Measurements from ENCODE around the gene ASXL3. TPM values are rescaled to one million over a fixed set of nuclear protein-coding genes. Genes with fewer than 3 reads are reported as not detected.

ASXL3 gene
- total RNA-seq, 1 experiment from 2014 or later: 0.07 TPM

DNA sequence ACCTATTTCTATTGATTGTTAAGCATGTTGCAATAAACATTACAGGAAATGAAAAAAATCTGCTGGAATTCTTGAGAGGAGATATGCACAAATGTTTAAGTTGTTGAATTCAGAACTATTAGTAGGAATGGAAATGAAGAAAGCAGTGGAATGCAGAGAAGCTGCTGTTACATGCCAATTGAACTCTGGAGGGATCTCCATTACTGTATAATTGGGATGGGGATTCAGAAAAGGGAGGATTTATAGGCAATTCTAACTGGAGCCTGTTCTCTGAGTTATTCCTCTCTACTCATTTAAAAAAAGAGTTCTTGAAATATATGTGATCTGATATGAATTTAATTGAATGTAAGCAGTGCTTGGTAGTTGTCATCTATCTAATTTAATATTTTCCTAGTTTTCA lies 2.6 kb upstream of the ASXL3 start:
- Histone ChIP-seq H3K27me3 (ENCODE audit: control insufficient read depth, insufficient read depth, low read length) (peaks cover 33% of the 10 kb centered on the region), H3K4me3 (ENCODE audit: insufficient read depth, low read depth, low read length) (no peak overlapping the region), H3K36me3 (replicated peaks; ENCODE audit: control insufficient read depth, insufficient read depth, low read length) (no peaks in the 10 kb centered on the region)
- no peak for DNase-seq

DNA sequence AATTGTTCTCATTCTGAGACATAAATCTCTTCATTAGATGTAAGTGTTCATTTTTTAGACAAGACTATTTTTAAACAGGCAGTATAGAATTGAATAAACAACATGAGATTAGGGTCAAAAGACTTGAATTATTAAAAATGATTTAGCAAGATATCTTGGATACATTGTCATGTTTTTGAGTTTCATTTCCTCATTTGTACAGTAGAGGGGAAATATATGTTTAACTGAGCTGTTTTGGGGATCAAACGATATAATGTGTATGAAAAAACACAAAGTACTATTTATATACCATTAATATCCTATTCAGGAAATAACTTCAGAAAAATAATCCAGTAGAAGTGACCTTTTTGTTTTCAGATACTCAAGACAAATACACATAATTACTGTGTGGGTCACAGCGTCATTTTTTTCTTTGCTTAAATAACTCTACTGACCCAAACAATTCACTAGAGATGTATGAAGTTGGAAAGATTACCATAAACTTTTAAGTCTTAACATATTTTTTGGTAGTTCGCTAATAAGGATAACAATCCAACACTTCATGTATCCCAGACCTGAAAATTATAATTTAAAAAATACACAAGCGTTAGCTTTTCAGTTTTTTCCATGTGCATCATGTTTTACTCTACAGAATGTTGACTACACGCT lies 896 bp upstream of the ASXL3 start:
- DNase-seq: no peak
- H3K27me3 ChIP-seq (ENCODE audit: control insufficient read depth, insufficient read depth, low read length): peaks cover 33% of the 10 kb centered on the region
- H3K36me3 ChIP-seq (replicated peaks; ENCODE audit: control insufficient read depth, insufficient read depth, low read length): no peaks in the 10 kb centered on the region
- H3K4me3 ChIP-seq (ENCODE audit: insufficient read depth, low read depth, low read length): peak overlapping the region; percentile 73; the same call in 1 of the 2 replicates

DNA sequence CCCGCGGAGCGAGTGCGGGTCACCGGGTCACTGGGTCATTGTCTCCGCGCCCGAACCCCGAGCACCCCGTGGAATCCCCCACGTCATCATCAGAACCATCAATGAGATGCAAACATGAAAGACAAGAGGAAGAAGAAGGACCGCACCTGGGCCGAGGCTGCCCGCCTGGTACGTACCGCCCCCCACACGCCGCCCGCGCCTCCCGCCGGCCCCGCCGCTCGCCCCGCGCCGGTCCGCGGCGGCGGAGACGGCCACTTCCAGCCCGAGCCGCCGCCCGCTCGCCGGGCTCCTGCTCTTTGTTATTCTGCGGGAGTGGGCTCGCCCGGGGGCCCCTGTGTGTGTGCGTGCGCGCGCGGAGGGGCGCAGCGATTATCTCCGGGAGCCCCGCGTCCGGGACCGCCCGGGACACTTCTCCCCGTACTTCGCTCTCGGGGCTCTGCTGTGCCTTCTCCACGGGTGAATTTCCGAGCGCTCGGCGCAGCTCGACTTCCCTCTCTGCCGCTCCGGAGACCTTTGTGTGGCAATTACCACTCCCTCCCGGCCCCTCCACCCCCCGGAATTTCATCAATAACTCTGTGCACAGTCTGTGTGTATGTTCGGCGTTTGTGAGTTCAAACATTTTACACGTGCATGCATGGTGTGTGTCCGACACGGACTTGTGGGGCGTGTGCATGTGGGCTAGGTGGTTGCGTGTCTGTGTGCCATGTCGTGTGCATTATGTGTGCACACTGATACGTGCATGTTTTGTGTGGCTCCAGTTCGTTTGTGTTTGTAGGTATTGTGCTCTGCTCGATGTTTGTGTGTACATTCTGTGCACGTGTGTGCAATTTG lies 714 bp downstream of the ASXL3 start:
- peaks cover 33% of the 10 kb centered on the region for H3K27me3 ChIP-seq (ENCODE audit: control insufficient read depth, insufficient read depth, low read length)
- H3K4me3 ChIP-seq (ENCODE audit: insufficient read depth, low read depth, low read length): peak overlapping the region; percentile 58
- H3K36me3 ChIP-seq (replicated peaks; ENCODE audit: control insufficient read depth, insufficient read depth, low read length): no peaks in the 10 kb centered on the region
- peak; percentile 78 for DNase-seq

DNA sequence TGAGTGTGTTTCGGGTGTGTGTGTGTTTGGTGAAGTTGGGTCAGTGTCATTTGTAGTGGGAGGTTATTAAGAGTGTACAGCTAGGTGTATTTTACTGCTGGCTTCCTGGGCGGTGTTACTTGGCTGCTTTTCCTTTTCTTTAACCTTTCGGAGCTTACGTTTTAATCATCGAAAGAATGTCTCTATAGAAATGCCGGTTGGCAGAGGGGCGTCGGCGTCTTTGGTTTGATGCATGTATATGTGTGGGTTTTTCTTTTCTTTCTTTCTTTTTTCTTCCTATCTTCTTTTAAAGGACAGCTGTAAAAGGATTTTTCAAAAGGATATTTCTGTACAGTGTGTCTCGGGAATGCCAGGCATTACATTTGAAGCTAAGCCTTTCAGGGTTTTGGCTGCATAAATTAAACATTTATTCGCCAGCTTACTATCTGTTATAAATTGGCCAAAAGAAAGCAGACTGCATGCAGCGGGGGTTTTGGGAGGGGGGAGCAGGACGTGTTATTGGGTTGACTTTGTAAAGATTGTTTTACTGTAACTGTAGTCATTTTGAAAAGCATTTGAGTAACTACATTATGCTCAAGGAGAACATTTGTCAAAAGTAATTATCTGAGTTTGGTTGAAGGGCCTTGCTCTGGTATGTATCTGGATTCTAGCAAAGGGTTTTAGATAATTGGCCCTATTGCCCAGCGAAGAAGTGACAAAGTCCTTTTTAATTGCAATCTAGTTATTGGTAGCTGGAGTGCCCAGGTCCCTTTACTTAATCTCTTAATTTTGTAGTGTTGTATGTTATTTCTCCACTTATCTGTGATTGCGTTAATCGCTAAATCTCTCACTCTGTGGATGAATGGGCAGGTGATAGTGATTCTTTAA lies 1.6 kb downstream of the ASXL3 start:
- no peaks in the 10 kb centered on the region for H3K36me3 ChIP-seq (replicated peaks; ENCODE audit: control insufficient read depth, insufficient read depth, low read length)
- peak overlapping the region; percentile 58; the same call in 1 of the 2 replicates for H3K4me3 ChIP-seq (ENCODE audit: insufficient read depth, low read depth, low read length)
- no peak for DNase-seq
- H3K27me3 ChIP-seq (ENCODE audit: control insufficient read depth, insufficient read depth, low read length): peaks cover 33% of the 10 kb centered on the region

DNA sequence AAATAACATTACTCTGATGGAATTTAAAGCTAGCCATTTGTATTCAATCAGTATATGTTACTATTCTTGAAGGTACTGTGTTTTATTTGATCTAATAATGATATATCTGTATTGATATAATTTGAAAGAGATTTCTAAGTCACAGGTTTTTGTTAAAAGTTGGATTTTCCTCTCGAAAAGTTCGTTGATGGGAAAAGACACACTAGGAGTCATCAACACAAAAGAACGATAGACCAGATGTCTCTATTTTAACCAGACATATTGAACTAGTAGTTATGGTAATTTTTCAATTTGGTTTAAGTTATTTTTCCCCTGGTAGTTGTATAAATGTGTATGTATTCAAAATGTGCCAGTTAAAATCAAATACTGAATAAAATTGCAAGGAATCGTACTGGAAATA lies 2.5 kb downstream of the ASXL3 start:
- Histone ChIP-seq H3K4me3 (ENCODE audit: insufficient read depth, low read depth, low read length) (no peak overlapping the region), H3K27me3 (ENCODE audit: control insufficient read depth, insufficient read depth, low read length) (peaks cover 33% of the 10 kb centered on the region)

DNA sequence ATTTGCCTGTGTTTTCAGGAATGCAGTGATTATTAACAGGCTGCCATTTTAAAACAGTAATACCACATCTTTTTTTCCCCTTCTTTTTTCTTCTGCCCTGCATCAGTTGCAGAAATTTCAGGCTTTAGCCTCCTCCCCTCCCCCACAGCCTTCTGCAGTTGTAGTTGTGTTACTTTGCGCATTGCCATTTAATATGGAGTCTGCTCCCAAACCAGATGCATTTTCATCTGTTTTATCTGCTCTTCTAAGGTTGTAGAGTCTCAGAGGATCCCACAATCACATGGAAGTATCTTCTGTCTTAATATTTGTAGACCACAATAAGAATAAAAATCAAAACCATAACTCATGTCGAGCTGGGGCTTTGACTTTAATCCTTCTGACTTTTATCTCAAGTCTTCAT lies 3.8 kb downstream of the ASXL3 start:
- Histone ChIP-seq H3K27me3 (ENCODE audit: control insufficient read depth, insufficient read depth, low read length) (peaks cover 30% of the 10 kb centered on the region), H3K4me3 (ENCODE audit: insufficient read depth, low read depth, low read length) (no peak overlapping the region), H3K36me3 (replicated peaks; ENCODE audit: control insufficient read depth, insufficient read depth, low read length) (no peaks in the 10 kb centered on the region)
- DNase-seq: no peak

More for the DNA sequence above, 2.5 kb downstream of the ASXL3 start:
- H3K36me3 ChIP-seq (replicated peaks; ENCODE audit: control insufficient read depth, insufficient read depth, low read length): no peaks in the 10 kb centered on the region
- DNase-seq: no peak

DNA sequence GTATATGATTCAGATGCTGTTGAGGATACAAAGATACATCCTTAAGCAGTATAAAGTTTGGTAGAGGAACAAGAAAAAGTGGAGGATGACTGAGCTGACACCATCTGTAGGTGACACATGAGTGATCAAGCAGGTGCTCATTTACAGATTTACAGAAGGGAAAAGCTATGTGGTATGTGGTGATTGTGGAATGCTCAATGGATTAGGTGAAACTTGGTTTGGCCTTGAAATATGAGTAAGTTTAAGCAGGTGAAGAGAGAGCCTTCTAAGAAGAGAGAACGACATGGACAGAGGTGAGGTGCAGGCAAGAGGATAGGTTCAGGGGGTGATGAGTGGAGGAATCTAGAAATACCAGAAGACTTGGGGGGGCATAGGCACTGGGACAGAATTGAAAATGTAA lies 5.9 kb downstream of the ASXL3 start:
- Histone ChIP-seq H3K36me3 (replicated peaks; ENCODE audit: control insufficient read depth, insufficient read depth, low read length) (no peaks in the 10 kb centered on the region), H3K27me3 (ENCODE audit: control insufficient read depth, insufficient read depth, low read length) (peaks cover 13% of the 10 kb centered on the region), H3K4me3 (ENCODE audit: insufficient read depth, low read depth, low read length) (no peak overlapping the region)
- DNase-seq: no peak

DNA sequence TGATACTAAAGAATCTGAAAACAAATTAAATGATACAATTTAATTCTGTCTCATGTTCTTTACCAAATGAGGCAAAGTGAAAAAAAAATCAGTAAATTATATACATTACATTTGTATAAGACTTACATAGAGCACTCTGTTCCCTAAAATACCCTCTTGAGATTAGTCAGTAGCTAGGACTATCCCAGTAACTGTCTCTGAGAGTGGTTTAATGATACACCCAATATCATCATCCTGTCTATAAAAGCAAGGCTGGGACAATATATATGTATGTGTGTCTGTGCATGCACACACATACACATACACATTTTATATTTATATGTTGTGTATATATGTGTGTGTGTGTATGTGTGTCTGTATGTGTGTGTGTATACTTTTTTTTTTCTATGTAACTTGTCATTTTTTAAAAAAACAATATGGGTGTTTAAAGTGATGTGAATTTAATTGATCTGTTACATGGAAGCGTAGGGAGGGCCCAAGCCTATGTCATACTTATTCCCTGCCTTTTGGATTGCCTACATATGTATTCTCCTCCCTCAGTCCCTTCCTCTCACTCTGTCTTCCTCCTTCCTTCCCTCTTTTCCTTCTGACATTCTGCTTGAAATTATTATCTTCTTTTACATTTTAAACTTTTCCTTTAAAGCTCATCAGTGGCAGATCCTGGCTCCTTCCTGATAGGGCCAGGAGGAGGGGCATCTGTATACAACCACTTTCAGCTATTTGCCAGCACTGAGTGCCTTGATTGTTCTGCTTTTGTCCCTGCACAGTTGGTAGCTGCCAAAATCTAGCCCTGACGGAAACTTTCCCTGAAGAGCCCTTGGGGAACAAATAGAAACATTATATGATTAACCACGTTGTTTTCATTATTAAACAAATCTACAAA lies 6.8 kb downstream of the ASXL3 start:
- peak; percentile 28 for DNase-seq
- no peaks in the 10 kb centered on the region for H3K36me3 ChIP-seq (replicated peaks; ENCODE audit: control insufficient read depth, insufficient read depth, low read length)
- H3K27me3 ChIP-seq (ENCODE audit: control insufficient read depth, insufficient read depth, low read length): peaks cover 4% of the 10 kb centered on the region; the same call in 1 of the 2 replicates
- no peak overlapping the region for H3K4me3 ChIP-seq (ENCODE audit: insufficient read depth, low read depth, low read length)

DNA sequence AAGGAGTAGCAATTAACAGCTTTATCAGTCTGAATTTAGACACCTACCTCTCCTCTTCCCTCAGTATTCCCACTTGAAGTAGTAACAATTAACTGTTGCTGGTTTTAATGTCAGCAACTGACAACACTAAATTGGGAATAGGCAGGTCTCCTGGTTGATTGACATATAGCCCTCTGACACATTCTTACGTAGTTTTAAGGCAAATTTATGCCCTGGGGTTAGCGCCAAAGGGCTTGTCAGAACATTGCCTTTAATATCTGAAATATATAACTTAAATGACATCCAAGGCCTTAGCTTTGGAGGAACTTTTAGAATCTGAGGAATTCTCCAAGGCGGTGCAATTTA lies 7.4 kb downstream of the ASXL3 start:
- no peaks in the 10 kb centered on the region for H3K36me3 ChIP-seq (replicated peaks; ENCODE audit: control insufficient read depth, insufficient read depth, low read length)
- no peak for DNase-seq
- no peaks in the 10 kb centered on the region; the same call in 1 of the 2 replicates for H3K27me3 ChIP-seq (ENCODE audit: control insufficient read depth, insufficient read depth, low read length)
- H3K4me3 ChIP-seq (ENCODE audit: insufficient read depth, low read depth, low read length): no peak overlapping the region

DNA sequence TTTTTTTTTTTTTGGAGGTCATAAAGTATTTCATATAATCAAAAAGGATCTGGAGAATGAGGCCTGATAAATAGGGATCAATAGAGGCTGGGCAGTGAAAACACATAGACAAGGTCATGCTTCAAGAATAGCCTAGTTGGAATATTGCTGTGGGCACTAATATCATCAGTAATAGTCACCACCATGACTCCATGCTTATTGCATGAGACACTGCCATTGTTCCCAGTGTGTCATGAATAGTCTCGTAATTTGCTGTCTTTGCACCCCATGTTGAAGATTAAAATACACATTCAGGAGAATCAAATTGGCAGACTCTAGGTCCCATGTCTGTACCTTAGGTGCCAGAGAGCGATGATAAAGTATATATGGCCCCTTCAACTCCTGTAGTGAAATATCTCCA lies 10.3 kb downstream of the ASXL3 start:
- no peaks in the 10 kb centered on the region for H3K36me3 ChIP-seq (replicated peaks; ENCODE audit: control insufficient read depth, insufficient read depth, low read length)

DNA sequence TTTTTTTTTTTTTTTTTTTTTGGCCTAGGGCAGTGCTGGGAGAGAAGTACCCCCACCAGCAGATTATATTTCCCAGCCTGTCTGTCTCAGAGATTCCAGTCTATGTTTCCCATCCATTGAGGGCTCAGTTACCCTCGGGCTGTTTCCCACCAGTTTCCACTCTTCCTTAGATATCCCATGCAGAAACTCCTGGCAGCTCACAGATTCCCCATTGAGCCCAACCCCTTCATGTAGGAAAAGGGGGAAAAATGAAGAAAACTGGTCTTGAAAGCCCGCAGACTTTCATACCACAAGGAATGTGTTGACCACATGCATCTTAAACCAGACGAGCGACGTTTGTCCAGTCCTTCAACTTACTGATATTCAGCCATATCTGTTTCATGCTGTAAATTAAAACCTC lies 15.2 kb downstream of the ASXL3 start:
- Histone ChIP-seq H3K27me3 (ENCODE audit: control insufficient read depth, insufficient read depth, low read length) (no peaks in the 10 kb centered on the region), H3K4me3 (ENCODE audit: insufficient read depth, low read depth, low read length) (no peak overlapping the region), H3K36me3 (replicated peaks; ENCODE audit: control insufficient read depth, insufficient read depth, low read length) (no peaks in the 10 kb centered on the region)
- DNase-seq: no peak

More for the DNA sequence above, 10.3 kb downstream of the ASXL3 start:
- no peak overlapping the region for H3K4me3 ChIP-seq (ENCODE audit: insufficient read depth, low read depth, low read length)
- no peaks in the 10 kb centered on the region for H3K27me3 ChIP-seq (ENCODE audit: control insufficient read depth, insufficient read depth, low read length)
- DNase-seq: no peak

DNA sequence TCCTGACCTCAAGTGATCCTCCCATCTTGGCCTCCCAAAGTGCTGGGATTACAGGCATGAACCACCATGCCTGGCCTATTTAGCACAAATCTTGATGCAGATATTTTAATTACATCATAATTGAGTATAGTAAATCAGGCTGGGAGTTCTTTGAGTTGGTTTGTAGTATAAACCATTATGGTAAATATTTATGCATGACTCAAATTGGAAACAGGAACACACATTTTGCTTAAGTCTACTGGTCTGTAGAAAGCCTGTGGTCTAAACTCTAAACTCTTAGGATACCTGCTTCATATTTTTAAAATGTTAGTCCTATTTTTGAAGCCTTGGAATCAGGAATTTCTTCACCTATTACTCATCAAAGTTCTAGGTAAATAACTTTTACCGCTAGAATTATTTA lies 16.8 kb downstream of the ASXL3 start:
- Histone ChIP-seq H3K36me3 (replicated peaks; ENCODE audit: control insufficient read depth, insufficient read depth, low read length) (no peaks in the 10 kb centered on the region), H3K27me3 (ENCODE audit: control insufficient read depth, insufficient read depth, low read length) (no peaks in the 10 kb centered on the region), H3K4me3 (ENCODE audit: insufficient read depth, low read depth, low read length) (no peak overlapping the region)
- no peak for DNase-seq

DNA sequence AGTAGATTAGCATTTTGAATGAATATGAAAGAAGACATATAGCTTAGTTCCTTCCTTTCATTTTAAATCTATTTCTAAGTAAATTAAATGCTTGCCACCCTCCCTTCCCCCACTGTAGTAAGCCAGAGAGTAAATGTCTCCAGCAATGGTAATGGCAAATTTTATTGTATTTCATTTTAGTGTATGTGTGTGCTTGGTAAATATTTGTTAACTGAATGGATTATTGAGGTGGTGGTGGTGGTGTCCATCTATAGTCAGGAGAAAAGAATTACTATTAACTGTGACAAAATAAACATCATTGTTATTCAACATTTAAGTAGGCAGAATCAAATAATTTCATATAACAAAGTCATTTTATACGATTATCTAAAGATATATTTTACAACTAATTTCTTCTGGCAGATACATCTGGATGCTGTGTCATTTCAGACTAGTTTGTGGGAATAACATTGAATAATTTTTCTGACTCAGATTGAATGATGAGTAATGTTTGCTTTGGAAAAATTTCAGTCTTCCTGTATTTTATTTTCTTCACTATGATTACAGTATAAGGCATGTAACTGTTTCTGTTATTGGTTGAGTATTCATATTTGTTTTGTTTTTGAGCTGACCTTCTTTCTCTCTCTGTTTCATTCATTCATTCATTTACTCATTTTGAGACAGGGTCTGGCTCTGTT lies 18.3 kb downstream of the ASXL3 start:
- DNase-seq: no peak
- no peak overlapping the region for H3K4me3 ChIP-seq (ENCODE audit: insufficient read depth, low read depth, low read length)
- H3K36me3 ChIP-seq (replicated peaks; ENCODE audit: control insufficient read depth, insufficient read depth, low read length): no peaks in the 10 kb centered on the region
- no peaks in the 10 kb centered on the region for H3K27me3 ChIP-seq (ENCODE audit: control insufficient read depth, insufficient read depth, low read length)
